IMR-90 (cell line): ENCODE measurements around the gene TSPAN1. TPM values are rescaled to one million over a fixed set of nuclear protein-coding genes. Genes with fewer than 3 reads are reported as not detected.

Source experiments
- ATAC-seq: fragments of 200-7000 bp; cut with Tn5 transposase; 2 replicates; pipeline ENCODE4 v1.9.1; 2020; ENCODE audit warnings: low read depth, mild to moderate bottlenecking, moderate library complexity
- BruUV-seq: library from RNA; stranded (reverse); fragments of 400-500 nt; replicated peaks from 2 replicates; lab custom pipeline; 2021; lab: Mats Ljungman, UMichigan
- CTCF ChIA-PET: fragments of 300-600 bp; formaldehyde crosslinking; extraction: SDS; loops from one replicate; lab custom pipeline; 2021; ENCODE audit warnings: antibody characterized with exemption; lab: Yijun Ruan, JAX
- POLR2A ChIA-PET: fragments of 300-600 bp; sonication (Branson Sonifier 250); formaldehyde crosslinking; loops from one replicate; lab custom pipeline; 2022; ENCODE audit warnings: antibody characterized with exemption; ENCODE audit not compliant: unreplicated experiment; lab: Charles Lee
- DNase-seq: peaks from one replicate; pipeline ENCODE4 v3.0.0; 2013
- H2AFZ ChIP-seq: replicated peaks from 2 replicates; pipeline ENCODE3; 2013; ENCODE audit warnings: low read length, mild to moderate bottlenecking; ENCODE audit not compliant: poor library complexity
- H2AK5ac ChIP-seq: 2 replicates; pipeline ENCODE4 v1.6.1; 2013; ENCODE audit warnings: low read depth, low read length, inconsistent platforms
- H2AK9ac ChIP-seq: replicated peaks from 2 replicates; pipeline ENCODE3; 2013; ENCODE audit warnings: mild to moderate bottlenecking, low read depth, low read length, moderate library complexity; ENCODE audit not compliant: poor library complexity
- H2BK120ac ChIP-seq: 2 replicates; pipeline ENCODE4 v1.6.1; 2013; ENCODE audit warnings: low read depth, low read length, inconsistent platforms
- H2BK15ac ChIP-seq: 3 replicates; pipeline ENCODE4 v1.6.1; 2013; ENCODE audit warnings: low read depth, low read length, inconsistent platforms
- H2BK20ac ChIP-seq: 2 replicates; pipeline ENCODE4 v1.6.1; 2013; ENCODE audit warnings: low read depth, mild to moderate bottlenecking, inconsistent platforms, low read length, moderate library complexity
- H2BK5ac ChIP-seq: 2 replicates; pipeline ENCODE4 v1.6.1; 2013; ENCODE audit warnings: mild to moderate bottlenecking, low read depth, low read length, inconsistent platforms; ENCODE audit not compliant: poor library complexity, severe bottlenecking
- H3K14ac ChIP-seq: replicated peaks from 2 replicates; pipeline ENCODE4 v1.6.1; 2013; ENCODE audit warnings: low read depth, low read length, inconsistent platforms
- H3K18ac ChIP-seq: 2 replicates; pipeline ENCODE4 v1.6.1; 2013; ENCODE audit warnings: low read depth, low read length, control low read depth
- H3K23ac ChIP-seq: 2 replicates; pipeline ENCODE4 v1.6.1; 2013; ENCODE audit warnings: low read depth, low read length, inconsistent platforms
- H3K27ac ChIP-seq: 2 replicates; pipeline ENCODE4 v1.5.1; 2013; ENCODE audit warnings: mild to moderate bottlenecking, control low read depth, low read length; ENCODE audit not compliant: insufficient read depth
- H3K27me3 ChIP-seq: 2 replicates; pipeline ENCODE4 v1.6.1; 2013; ENCODE audit warnings: low read length; ENCODE audit not compliant: control insufficient read depth, insufficient read depth
- H3K36me3 ChIP-seq: 2 replicates; pipeline ENCODE4 v1.6.1; 2013; ENCODE audit warnings: low read length, mixed read lengths; ENCODE audit not compliant: control insufficient read depth, insufficient read depth
- H3K4ac ChIP-seq: 2 replicates; pipeline ENCODE4 v1.6.1; 2013; ENCODE audit warnings: low read depth, low read length, inconsistent platforms
- H3K4me1 ChIP-seq: 2 replicates; pipeline ENCODE4 v1.6.1; 2013; ENCODE audit warnings: low read length, mixed read lengths; ENCODE audit not compliant: control insufficient read depth, insufficient read depth
- H3K4me2 ChIP-seq: 2 replicates; pipeline ENCODE4 v1.6.1; 2013; ENCODE audit warnings: low read depth, mild to moderate bottlenecking, control low read depth, low read length, moderate library complexity
- H3K4me3 ChIP-seq: 2 replicates; pipeline ENCODE4 v1.5.1; 2013; ENCODE audit warnings: low read depth, mild to moderate bottlenecking, control low read depth, low read length, moderate library complexity; ENCODE audit not compliant: insufficient read depth
- H3K56ac ChIP-seq: 2 replicates; pipeline ENCODE4 v1.6.1; 2013; ENCODE audit warnings: low read length, inconsistent platforms; ENCODE audit not compliant: insufficient read depth; ENCODE audit errors: extremely low read depth
- H3K79me1 ChIP-seq, 2 experiments: 2 replicates each; pipeline ENCODE4 v1.6.1; 2013; ENCODE audit warnings: low read length in 2 of 2, inconsistent platforms in 1 of 2, low read depth in 1 of 2
- H3K9ac ChIP-seq: 2 replicates; pipeline ENCODE4 v1.6.1; 2013; ENCODE audit warnings: low read depth, low read length, control low read depth
- H3K9me1 ChIP-seq: 2 replicates; pipeline ENCODE4 v1.6.1; 2013; ENCODE audit warnings: low read length, inconsistent platforms; ENCODE audit not compliant: insufficient read depth
- H3K9me3 ChIP-seq: 2 replicates; pipeline ENCODE4 v1.6.1; 2013; ENCODE audit warnings: low read length; ENCODE audit not compliant: control insufficient read depth, insufficient read depth
- H4K20me1 ChIP-seq: 2 replicates; pipeline ENCODE4 v1.6.1; 2013; ENCODE audit warnings: low read length, inconsistent platforms; ENCODE audit not compliant: insufficient read depth
- H4K5ac ChIP-seq: 2 replicates; pipeline ENCODE4 v1.6.1; 2013; ENCODE audit warnings: mild to moderate bottlenecking, low read depth, low read length, control low read depth
- H4K8ac ChIP-seq, 2 experiments: 2 replicates each; pipeline ENCODE4 v1.6.1; 2013; ENCODE audit warnings: low read depth in 2 of 2, low read length in 2 of 2, control low read depth in 1 of 2, inconsistent platforms in 1 of 2
- H4K91ac ChIP-seq: 2 replicates; pipeline ENCODE4 v1.6.1; 2013; ENCODE audit warnings: low read depth, low read length, inconsistent platforms; ENCODE audit not compliant: insufficient read depth
- BHLHE40 ChIP-seq: fragments of 150-350 bp; IDR thresholded peaks from 2 replicates; pipeline ENCODE4 v1.6.1; 2016; ENCODE audit warnings: mild to moderate bottlenecking, low read depth, low read length
- CEBPB ChIP-seq: IDR thresholded peaks from 2 replicates; pipeline ENCODE4 v1.6.1; 2012; ENCODE audit warnings: low read depth, low read length, improper control_type of control experiment
- CHD1 ChIP-seq: IDR thresholded peaks from 2 replicates; pipeline ENCODE4 v1.6.1; 2012; ENCODE audit warnings: low read depth, low read length, improper control_type of control experiment
- CTCF ChIP-seq: conservative IDR thresholded peaks from 2 replicates; pipeline ENCODE4 v1.5.1; 2012; ENCODE audit warnings: mild to moderate bottlenecking, low read depth, low read length, improper control_type of control experiment
- ELK1 ChIP-seq: fragments of 150-350 bp; IDR thresholded peaks from 2 replicates; pipeline ENCODE4 v1.6.1; 2016; ENCODE audit warnings: low read depth, mild to moderate bottlenecking, low read length, moderate library complexity, borderline replicate concordance
- FOS ChIP-seq: fragments of 150-350 bp; IDR thresholded peaks from 2 replicates; pipeline ENCODE4 v1.6.1; 2016; ENCODE audit warnings: low read depth, low read length
- MAFK ChIP-seq: IDR thresholded peaks from 2 replicates; pipeline ENCODE4 v1.6.1; 2012; ENCODE audit warnings: low read depth, low read length, improper control_type of control experiment
- MAZ ChIP-seq: IDR thresholded peaks from 2 replicates; pipeline ENCODE4 v1.6.1; 2012; ENCODE audit warnings: low read depth, mild to moderate bottlenecking, low read length, improper control_type of control experiment, moderate library complexity, borderline replicate concordance
- MXI1 ChIP-seq: IDR thresholded peaks from 2 replicates; pipeline ENCODE4 v1.6.1; 2012; ENCODE audit warnings: low read depth, mild to moderate bottlenecking, low read length, moderate library complexity, borderline replicate concordance
- NFE2L2 ChIP-seq: fragments of 150-350 bp; IDR thresholded peaks from 2 replicates; pipeline ENCODE4 v1.6.1; 2016; ENCODE audit warnings: low read depth, mild to moderate bottlenecking, low read length
- POLR2A ChIP-seq: IDR thresholded peaks from 2 replicates; pipeline ENCODE4 v1.6.1; 2012; ENCODE audit warnings: mild to moderate bottlenecking, low read depth, low read length
- RAD21 ChIP-seq: IDR thresholded peaks from 2 replicates; pipeline ENCODE4 v1.6.1; 2012; ENCODE audit warnings: low read length, improper control_type of control experiment
- RCOR1 ChIP-seq: IDR thresholded peaks from 2 replicates; pipeline ENCODE4 v1.6.1; 2012; ENCODE audit warnings: mild to moderate bottlenecking, low read length, improper control_type of control experiment; ENCODE audit not compliant: insufficient replicate concordance
- RFX5 ChIP-seq: IDR thresholded peaks from 2 replicates; pipeline ENCODE4 v1.8.0; 2012; ENCODE audit warnings: low read depth, mild to moderate bottlenecking, low read length, moderate library complexity
- SMC3 ChIP-seq: fragments of 150-350 bp; IDR thresholded peaks from 2 replicates; pipeline ENCODE4 v1.6.1; 2016; ENCODE audit warnings: low read depth, mild to moderate bottlenecking, antibody characterized with exemption, low read length, moderate library complexity
- USF2 ChIP-seq: fragments of 150-350 bp; IDR thresholded peaks from 2 replicates; pipeline ENCODE4 v1.6.1; 2017; ENCODE audit warnings: mild to moderate bottlenecking, antibody characterized with exemption, low read length, low read depth
- WGBS, 2 experiments: methylation state at CpG; one replicate each; pipeline versions ENCODE4 v1.1.5 to v1.1.7; 2013; ENCODE audit warnings: missing lambda C conversion rate in 2 of 2; ENCODE audit not compliant: insufficient read length in 1 of 2; ENCODE audit errors: extremely low coverage in 2 of 2; 5-methylcytosine and 5-hydroxymethylcytosine counted together
- dilution Hi-C: fragments of 300-500 bp; cut with HindIII; formaldehyde crosslinking; loops from one replicate; pipeline ENCODE4 v1.14.3; 2018; ENCODE audit warnings: low sequenced_read_pairs; ENCODE audit not compliant: unreplicated experiment
- in situ Hi-C: fragments of 300-500 bp; cut with MboI; formaldehyde crosslinking; loops from 3 replicates; pipeline ENCODE4 v1.14.3; 2019; ENCODE audit warnings: low sequenced_read_pairs, inconsistent platforms, mixed read lengths
- intact Hi-C: fragments of 100-400 bp; cut with micrococcal nuclease; formaldehyde crosslinking; loops from 2 replicates; pipeline ENCODE4 v1.10.0; 2022
- polyA plus RNA-seq, 3 experiments: library from polyadenylated mRNA; depleted of rRNA; stranded (reverse); fragments of >200 nt; gene quantifications; 2 replicates each; pipeline ENCODE4 v1.2.3, GENCODE V29; 2012; ENCODE audit warnings: low replicate concordance in 1 of 3
- total RNA-seq: library from RNA; depleted of rRNA; stranded (reverse); fragments of >200 nt; gene quantifications from 2 replicates; pipeline ENCODE4 v1.2.3, GENCODE V29; 2012

Gene TSPAN1
- total and polyA plus RNA-seq, 2 of the 4 experiments (the other 2 are of a cell fraction), result 0.18 to 0.82 TPM

GRCh38 chr1:46218443-46218842, 43.6 kb downstream of the TSPAN1 start:
- no peaks in the 10 kb centered on the region for H3K79me1 ChIP-seq
- intact Hi-C loops (no loop called here), dilution Hi-C loops (no loop called here), in situ Hi-C loops (no loop called here)
- peak overlapping the region; percentile 34 for H2BK120ac ChIP-seq
- ChIA-PET CTCF (interaction anchor here (0.6 kb wide), 1 partner anchor 181 kb away, joined by 3 read pairs; no protein-coding TSS in a partner anchor), POLR2A (no interaction called here)
- 0 out of 4 replicates have a peak overlapping the region, but pooled peaks of 1 of the 2 experiments have one; percentile 17 for H4K8ac ChIP-seq
- no peak overlapping the region for H3K56ac ChIP-seq
- H3K18ac ChIP-seq, result no peak overlapping the region
- H3K14ac ChIP-seq, result 0 out of 2 replicates have a peak overlapping the region, but pooled peaks have one; percentile 58
- H3K27me3 ChIP-seq, result no peaks in the 10 kb centered on the region
- peaks cover 2% of the 10 kb centered on the region; the same call in 1 of the 2 replicates for H3K36me3 ChIP-seq
- no peak overlapping the region for H3K4me2 ChIP-seq
- H4K5ac ChIP-seq, result no peak overlapping the region; the same call in 1 of the 2 replicates
- 0 out of 2 replicates have a peak, but pooled peaks cover 6% of the 10 kb centered on the region for H3K9me1 ChIP-seq
- no peaks in the 10 kb centered on the region for H3K9me3 ChIP-seq
- no peak overlapping the region for H2BK15ac ChIP-seq
- no peak overlapping the region for H3K9ac ChIP-seq
- H3K4me3 ChIP-seq, result no peak overlapping the region
- no peak overlapping the region for H2BK5ac ChIP-seq
- no peak overlapping the region for H2AK5ac ChIP-seq
- no peak for TF ChIP-seq RFX5
- TF ChIP-seq MAZ, result no peak
- no peak for TF ChIP-seq USF2
- TF ChIP-seq MXI1, result no peak
- no peak for TF ChIP-seq MAFK
- no peak for TF ChIP-seq ELK1
- TF ChIP-seq CTCF, result no peak
- no peak for TF ChIP-seq FOS
- TF ChIP-seq CHD1, result no peak
- TF ChIP-seq CEBPB, result no peak
- TF ChIP-seq POLR2A, result no peak
- TF ChIP-seq NFE2L2, result no peak
- TF ChIP-seq RAD21, result no peak
- no peak for TF ChIP-seq RCOR1
- no peak for TF ChIP-seq SMC3
- TF ChIP-seq BHLHE40, result no peak
- H3K4me1 ChIP-seq, result peaks cover 2% of the 10 kb centered on the region; the same call in 1 of the 2 replicates
- no peak overlapping the region for H2AFZ ChIP-seq
- no TSS peak for BruUV-seq
- H3K27ac ChIP-seq, result peak overlapping the region; percentile 3; the same call in 1 of the 2 replicates
- H2BK20ac ChIP-seq, result peak overlapping the region; percentile 18; the same call in 1 of the 2 replicates
- ATAC-seq, result peak; percentile 66
- no peaks in the 10 kb centered on the region for H4K20me1 ChIP-seq
- H2AK9ac ChIP-seq, result peak overlapping the region; percentile 3
- no peak overlapping the region for H3K4ac ChIP-seq
- no peak overlapping the region for H3K23ac ChIP-seq
- no peak for DNase-seq
- 100% methylated on average over 2 of the region's 8 CpGs; no CpG with 5 or more reads in 1 of the 2 experiments for WGBS, 2 experiments
- no peak overlapping the region for H4K91ac ChIP-seq
